ENCODE results near the gene MPO. TPM values are rescaled to one million over a fixed set of nuclear protein-coding genes. Genes with fewer than 3 reads are reported as not detected.

MPO gene
- total and polyA plus RNA-seq, 9 of the 15 experiments (the other 6 are each of a cell fraction or from before 2014, with no cell fraction given): 0.04 to 0.47 (median 0.39) TPM; not detected in 6

DNA sequence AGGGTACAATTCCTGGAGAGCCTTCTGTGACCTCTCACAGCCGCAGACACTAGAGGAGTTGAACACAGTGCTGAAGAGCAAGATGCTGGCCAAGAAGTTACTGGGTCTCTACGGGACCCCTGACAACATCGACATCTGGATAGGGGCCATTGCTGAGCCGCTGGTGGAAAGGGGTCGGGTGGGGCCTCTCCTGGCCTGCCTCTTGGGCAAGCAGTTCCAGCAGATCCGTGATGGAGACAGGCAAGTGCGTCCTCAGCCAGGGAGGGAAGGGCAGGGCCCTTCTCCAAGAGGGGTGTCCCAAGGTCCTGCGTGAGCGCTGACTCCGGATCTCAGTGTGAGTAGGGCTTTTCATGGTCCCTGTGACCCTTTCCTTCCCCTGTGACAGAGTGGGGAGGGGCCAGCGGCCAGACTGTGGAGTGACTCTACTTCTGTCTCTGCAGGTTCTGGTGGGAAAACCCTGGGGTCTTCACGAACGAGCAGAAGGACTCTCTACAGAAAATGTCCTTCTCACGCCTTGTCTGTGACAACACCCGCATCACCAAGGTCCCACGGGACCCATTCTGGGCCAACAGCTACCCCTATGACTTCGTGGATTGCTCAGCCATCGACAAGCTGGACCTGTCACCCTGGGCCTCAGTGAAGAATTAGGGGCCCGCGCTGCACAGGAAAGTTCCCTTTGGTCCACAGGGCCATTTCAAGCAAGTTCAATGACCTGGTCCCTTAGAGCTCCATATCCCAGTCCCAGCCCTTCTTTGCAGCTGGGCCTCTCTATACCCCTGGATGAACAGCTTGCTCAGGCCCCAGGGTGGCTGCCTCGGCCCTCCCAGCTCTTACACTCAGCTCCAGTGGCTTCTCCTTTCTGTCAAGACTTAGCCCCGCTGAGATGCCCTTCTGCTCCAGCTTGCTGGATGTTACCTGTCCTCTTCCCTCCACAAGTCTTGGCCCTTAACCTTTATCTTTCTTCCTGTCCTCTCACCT lies 13.1 kb downstream of the MPO start:
- H3K36me3 ChIP-seq (ENCODE audit: control insufficient read depth, insufficient read depth, low read length): no peaks in the 10 kb centered on the region
- DNase-seq (ENCODE audit: extremely low read depth in 1 of 4, low spot score in 3 of 4) (peak in 1 of 4 experiments; percentile 5), ATAC-seq (no peak), FAIRE-seq (no peak)
- peaks cover 5% of the 10 kb centered on the region for H4K20me1 ChIP-seq (replicated peaks; ENCODE audit: control insufficient read depth, insufficient read depth, low read length)
- WGBS (ENCODE audit: insufficient coverage, low coverage, missing lambda C conversion rate): 6% methylated on average over 22 of the region's 22 CpGs
- BruUV-seq (replicated peaks): no TSS peak
- no peak overlapping the region for H3K27ac ChIP-seq (ENCODE audit: extremely low read depth, low read depth, low read length)
- ChIA-PET CTCF (ENCODE audit: low intra/inter-chr PET ratio) (no interaction called here), POLR2A (no interaction called here)
- no peak overlapping the region for H3K4me3 ChIP-seq
- H3K27me3 ChIP-seq (ENCODE audit: control insufficient read depth in 2 of 2, insufficient read depth in 2 of 2, low read length in 2 of 2): peaks cover 35 to 80% of the 10 kb centered on the region in 2 experiments
- no peaks in the 10 kb centered on the region for H3K9me1 ChIP-seq (ENCODE audit: control insufficient read depth, insufficient read depth, low read length)
- H3K4me2 ChIP-seq (ENCODE audit: insufficient read depth, low read length): no peak overlapping the region
- no peaks in the 10 kb centered on the region for H3K9me3 ChIP-seq (replicated peaks; ENCODE audit: control insufficient read depth, insufficient read depth, low read depth, low read length)
- no peak overlapping the region for H2AFZ ChIP-seq (ENCODE audit: low read depth, low read length)
- H3K9ac ChIP-seq (ENCODE audit: insufficient read depth in 1 of 2, low read depth in 2 of 2, low read length in 2 of 2): no peak overlapping the region
- H3K79me2 ChIP-seq (ENCODE audit: control insufficient read depth, insufficient read depth, low read length): no peaks in the 10 kb centered on the region
- TF ChIP-seq, protein P1, sequence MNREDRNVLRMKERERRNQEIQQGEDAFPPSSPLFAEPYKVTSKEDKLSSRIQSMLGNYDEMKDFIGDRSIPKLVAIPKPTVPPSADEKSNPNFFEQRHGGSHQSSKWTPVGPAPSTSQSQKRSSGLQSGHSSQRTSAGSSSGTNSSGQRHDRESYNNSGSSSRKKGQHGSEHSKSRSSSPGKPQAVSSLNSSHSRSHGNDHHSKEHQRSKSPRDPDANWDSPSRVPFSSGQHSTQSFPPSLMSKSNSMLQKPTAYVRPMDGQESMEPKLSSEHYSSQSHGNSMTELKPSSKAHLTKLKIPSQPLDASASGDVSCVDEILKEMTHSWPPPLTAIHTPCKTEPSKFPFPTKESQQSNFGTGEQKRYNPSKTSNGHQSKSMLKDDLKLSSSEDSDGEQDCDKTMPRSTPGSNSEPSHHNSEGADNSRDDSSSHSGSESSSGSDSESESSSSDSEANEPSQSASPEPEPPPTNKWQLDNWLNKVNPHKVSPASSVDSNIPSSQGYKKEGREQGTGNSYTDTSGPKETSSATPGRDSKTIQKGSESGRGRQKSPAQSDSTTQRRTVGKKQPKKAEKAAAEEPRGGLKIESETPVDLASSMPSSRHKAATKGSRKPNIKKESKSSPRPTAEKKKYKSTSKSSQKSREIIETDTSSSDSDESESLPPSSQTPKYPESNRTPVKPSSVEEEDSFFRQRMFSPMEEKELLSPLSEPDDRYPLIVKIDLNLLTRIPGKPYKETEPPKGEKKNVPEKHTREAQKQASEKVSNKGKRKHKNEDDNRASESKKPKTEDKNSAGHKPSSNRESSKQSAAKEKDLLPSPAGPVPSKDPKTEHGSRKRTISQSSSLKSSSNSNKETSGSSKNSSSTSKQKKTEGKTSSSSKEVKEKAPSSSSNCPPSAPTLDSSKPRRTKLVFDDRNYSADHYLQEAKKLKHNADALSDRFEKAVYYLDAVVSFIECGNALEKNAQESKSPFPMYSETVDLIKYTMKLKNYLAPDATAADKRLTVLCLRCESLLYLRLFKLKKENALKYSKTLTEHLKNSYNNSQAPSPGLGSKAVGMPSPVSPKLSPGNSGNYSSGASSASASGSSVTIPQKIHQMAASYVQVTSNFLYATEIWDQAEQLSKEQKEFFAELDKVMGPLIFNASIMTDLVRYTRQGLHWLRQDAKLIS (CRISPR knock-in tag; IDR thresholded peaks at IDR 0.05): no peak
- no peak for TF ChIP-seq SRF (CRISPR knock-in tag; IDR thresholded peaks at IDR 0.05)
- no peak for TF ChIP-seq FOXM1 (IDR thresholded peaks at IDR 0.05; ENCODE audit: low read depth)
- no peak for TF ChIP-seq FOXM1 (CRISPR knock-in tag; IDR thresholded peaks at IDR 0.05; ENCODE audit: low read depth)
- TF ChIP-seq CBX8 (IDR thresholded peaks at IDR 0.05; ENCODE audit: borderline replicate concordance, extremely low read depth, low read depth, low read length, poor library complexity, severe bottlenecking): no peak
- TF ChIP-seq HOXB6 (CRISPR knock-in tag; IDR thresholded peaks at IDR 0.05; ENCODE audit: borderline replicate concordance): no peak
- TF ChIP-seq SOX6 (IDR thresholded peaks at IDR 0.05): no peak
- no peak for TF ChIP-seq ZBTB8A (IDR thresholded peaks at IDR 0.05; ENCODE audit: partially characterized antibody)
- intact Hi-C loops (cut with micrococcal nuclease): no loop called here
- H3K4me1 ChIP-seq (replicated peaks in 1 of 2; ENCODE audit: control insufficient read depth in 2 of 2, insufficient read depth in 2 of 2, low read length in 2 of 2): peaks cover 0 to 6% of the 10 kb centered on the region in 2 experiments; a peak in 1 of 5 replicates
- in situ Hi-C loops (cut with MboI): no loop called here
